CD4-positive, alpha-beta T cell treated with Interleukin-15 for 4 hours (primary cell): ENCODE measurements around the gene AKT3.

Source experiments
- DNase-seq: peaks from one replicate; pipeline ENCODE4 v3.0.0-alpha.2; 2020; ENCODE audit warnings: low spot score

The AKT3 gene

DNA sequence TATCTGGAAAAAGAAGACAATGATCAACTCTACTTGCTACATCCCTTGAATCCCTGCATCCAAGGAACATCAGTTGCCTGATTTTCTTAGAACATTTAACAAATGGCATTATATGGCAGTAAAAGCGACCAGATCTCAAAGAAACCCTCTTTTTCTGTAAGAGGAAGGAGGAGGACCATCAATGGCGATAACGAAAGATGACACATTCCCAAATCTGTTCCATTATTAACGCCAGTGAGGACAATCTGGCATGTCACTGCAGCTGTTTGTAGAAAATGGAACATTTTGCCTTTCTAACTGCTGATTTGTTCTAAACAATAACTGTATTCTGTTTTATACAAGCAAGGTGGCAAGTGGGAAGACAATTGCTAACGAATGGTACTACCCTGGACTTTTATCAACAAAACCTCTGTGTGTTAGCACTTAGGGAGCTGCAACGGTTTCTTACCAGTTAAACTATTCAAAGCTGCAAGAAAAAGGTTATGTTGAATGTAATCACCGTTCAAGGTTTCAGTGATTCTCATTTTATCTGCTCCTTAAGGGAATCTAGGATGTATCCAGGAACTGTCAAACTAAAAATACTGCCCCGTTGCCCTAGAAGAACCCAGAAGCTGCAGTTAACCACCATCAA is 342.3 kb downstream of the AKT3 start:
- no peak for DNase-seq

DNA sequence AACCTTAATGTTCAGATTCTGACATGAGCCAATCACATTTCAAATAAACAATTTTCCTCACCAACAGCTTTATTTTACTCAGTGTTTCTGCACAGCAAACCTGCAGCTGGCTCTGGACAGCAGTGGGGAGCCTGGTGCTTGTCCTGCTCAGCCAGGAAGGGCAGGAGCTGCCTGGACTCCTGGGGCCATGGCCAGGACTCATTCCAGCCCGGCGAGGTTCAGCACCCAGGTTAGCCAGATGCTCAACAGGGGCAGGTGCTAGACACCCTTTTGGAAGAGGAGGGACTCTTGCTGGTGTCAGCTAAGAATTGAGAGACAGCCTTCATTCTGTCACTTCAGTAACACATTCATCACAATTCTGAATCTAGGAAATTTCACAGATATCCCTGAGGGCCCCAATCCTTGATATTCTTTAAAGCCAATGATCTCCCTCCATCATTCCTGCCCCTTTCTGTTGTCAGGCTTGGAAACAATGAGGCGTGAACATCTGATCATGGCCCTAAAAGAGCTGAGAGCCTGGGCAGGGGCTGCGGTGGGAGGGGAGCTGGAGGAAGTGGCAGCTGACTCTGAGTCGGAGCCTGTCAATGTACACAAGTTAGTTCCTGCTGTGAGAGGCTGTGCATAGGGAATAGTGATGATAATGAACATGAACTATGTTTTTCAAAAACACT is 342.9 kb downstream of the AKT3 start:
- no peak for DNase-seq

DNA sequence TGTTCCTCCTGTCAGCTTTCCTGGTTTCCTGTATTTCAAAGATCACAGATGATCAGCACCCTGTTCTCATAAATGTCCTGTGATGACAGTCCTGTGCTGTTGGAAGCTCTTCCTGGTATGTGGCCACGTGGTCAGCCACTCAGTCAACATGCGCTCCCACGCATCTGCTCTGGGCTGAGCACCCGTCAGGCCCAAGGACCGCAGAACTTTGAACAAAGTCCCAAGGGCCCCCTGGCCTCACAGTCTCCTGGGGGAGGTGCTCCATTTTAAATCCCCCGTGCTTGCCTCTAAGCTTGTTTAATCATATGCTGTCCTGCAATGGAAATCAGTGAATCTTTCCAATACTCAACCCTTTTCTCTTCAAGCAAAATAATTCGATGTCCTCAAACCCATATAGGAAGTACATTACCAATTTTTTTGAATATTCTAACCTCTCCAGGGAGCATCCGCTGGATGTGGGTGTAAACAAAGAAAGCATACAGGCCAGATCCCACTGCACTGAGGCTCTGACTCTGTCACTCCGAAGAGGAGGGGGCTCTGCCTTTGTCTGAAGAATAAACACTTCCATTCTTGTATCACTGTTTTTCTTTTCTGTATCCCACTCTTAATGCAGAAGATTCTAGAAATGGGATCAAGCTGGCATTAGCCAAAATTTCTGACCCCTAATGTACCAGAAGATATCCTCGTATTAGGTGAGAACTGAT is 343.9 kb downstream of the AKT3 start:
- DNase-seq = no peak

DNA sequence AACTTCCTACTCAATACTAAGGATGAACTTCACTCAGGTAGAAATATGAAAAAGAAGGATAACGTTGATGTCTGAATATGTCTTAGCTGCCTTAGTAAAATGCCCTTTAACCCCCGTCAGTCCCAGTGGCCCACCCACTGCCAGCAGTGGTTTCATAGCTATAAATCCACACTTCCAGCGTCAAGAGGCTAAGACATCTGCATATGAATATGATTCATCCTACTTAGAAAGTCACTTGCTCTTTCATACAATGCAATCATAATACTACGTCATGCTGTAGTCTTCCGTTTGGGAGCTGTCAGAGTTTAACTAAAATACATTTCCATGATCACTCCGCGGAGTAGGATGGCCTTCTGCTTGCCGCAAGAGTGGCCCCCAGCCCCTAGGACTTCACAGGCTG is 346.9 kb downstream of the AKT3 start:
- no peak for DNase-seq

DNA sequence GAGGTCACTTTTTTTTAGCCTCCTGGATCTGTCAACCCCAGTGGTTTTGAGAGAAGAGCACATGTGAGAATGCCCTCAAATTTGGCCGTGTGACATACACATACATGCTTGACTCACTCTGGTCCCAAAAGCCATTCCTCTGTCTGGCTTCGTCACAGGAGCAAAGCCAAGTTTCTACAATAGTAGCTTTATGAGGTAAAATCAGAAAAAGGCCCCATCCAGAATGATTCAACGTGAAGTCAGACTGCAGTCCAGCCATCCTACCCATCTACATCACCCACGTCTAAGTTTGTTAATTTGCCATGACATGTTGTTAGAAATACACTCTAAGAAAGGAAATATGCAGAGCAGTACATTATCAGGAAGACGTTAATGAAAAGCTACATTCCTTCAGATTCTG is 349.0 kb downstream of the AKT3 start:
- DNase-seq = no peak

DNA sequence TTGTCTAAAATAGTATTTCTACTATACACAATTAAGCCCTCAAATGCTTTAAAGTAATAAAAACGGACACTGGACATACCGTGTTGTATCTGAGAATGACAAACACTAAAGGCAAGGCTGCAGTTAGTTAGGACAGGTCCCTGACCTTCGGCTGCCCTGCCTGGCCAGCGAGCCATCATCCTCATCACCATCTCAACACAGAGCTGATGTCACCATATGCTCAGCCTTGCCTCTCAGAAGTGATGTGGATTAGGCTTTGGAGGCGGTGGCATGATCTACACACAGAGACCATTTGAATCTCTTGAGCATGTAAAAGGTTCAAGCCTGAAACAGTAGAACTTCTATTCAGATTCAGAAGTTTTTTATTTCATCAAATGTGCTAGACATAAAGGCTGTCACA is 349.5 kb downstream of the AKT3 start:
- DNase-seq = no peak

DNA sequence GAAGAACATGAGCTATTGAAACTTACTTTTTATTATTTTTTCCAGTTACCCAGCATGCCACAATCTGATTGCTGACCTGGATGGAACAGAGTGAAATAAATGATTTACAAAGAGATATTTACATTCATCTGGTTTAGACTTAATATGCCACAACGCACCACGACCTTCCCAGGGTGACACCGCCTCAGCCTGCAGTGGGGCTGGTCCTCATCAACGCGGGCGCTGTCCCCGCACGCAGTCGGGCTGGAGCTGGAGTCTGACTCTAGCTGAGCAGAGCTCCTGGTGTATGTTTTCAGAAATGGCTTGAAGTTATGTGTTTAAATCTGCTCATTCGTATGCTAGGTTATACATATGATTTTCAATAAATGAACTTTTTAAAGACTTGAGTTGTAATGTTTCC is 350.3 kb downstream of the AKT3 start:
- DNase-seq = no peak

DNA sequence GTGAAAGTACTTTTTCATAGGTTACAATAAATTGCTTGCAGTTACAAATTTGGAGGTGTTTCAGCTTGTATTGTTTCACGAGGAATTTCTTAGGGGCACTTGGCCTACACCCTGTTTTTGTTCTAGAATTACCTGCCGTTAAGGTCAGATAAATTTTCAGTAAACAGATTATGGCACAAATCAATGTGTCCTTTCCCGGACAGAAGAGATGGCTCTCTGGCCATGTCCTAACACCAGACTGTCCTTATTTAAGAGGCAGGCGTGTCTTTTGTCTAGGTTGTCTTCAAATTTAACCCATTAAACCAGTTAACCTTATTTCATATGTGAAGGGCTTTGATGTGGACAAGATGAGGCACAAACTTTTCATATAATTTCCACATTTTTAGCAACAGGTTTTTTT is 350.8 kb downstream of the AKT3 start:
- no peak for DNase-seq

DNA sequence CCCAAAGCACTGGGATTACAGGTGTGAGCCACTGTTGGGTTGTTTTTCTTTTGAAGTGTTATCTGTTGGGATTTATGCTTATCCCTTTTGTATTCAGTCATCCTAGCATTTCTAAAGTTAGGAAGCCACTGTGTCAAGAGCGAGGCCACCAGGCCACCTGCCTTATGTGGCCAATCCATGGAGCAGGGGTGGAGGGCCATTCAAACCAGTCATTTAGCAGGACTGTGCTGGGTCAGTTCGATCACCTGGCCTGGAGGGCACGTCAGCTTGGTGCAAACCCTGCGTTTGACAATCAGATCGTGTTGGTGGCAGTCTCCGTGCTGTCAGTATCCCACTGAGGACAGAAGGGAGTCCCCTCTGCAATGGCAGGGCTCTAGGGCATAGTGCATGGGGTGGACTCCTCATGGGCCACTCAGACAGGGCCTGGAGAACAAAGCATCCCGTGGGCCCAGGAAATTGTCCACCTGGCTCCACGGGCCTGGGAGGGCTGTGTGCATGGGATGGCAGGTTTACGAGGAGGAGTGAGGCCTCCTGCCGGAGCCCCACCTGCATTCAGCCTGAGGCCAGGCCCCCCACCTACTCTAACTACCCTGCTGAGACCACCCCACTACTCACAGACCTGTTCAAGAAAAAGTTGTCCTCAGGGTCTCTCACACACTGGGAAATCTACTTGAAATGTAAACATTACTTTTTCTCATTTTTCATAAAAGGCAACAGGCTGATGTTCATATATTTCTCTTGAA is 351.9 kb downstream of the AKT3 start:
- no peak for DNase-seq

DNA sequence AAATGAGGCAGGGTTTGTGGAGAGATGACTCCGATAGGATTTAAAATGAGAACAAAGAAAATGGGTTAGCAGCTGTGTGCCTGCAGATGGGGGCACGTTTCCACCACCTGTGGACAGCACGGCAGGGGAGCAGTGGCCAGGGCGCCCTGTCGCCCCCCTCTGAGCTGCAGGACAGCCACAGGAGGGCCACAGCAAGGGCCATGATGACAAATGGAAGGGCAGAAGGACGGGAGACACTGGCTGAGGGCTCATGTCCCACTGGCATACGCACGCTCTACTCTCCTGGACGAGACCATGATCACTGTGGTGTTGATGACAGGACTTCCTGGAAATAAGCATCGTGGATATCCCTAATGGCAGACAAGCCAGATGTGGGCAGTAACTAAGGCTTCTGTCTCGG is 353.2 kb downstream of the AKT3 start:
- DNase-seq = no peak

DNA sequence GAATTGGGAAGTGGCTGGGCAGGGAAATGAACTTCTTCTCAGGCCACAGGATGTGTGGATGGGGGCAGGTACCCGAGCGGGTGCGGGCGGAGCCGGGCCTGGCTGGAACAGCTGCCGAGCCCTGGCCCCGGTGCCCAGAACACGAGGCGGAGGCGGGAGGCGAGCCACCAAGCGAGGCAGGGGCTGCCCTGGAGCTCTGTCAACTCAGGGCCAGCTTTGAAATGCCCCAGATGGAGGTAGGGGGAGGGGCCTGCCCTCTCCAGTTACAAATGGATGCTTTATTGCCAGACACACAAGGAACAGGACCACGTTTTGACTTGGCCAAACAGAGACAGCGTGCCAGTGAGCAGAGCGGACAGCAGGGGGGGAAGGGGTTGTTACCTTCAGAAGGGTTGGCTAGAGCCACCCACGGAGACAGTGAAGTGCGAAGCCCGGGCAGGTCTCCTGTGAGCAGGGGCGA is 353.8 kb downstream of the AKT3 start:
- no peak for DNase-seq

DNA sequence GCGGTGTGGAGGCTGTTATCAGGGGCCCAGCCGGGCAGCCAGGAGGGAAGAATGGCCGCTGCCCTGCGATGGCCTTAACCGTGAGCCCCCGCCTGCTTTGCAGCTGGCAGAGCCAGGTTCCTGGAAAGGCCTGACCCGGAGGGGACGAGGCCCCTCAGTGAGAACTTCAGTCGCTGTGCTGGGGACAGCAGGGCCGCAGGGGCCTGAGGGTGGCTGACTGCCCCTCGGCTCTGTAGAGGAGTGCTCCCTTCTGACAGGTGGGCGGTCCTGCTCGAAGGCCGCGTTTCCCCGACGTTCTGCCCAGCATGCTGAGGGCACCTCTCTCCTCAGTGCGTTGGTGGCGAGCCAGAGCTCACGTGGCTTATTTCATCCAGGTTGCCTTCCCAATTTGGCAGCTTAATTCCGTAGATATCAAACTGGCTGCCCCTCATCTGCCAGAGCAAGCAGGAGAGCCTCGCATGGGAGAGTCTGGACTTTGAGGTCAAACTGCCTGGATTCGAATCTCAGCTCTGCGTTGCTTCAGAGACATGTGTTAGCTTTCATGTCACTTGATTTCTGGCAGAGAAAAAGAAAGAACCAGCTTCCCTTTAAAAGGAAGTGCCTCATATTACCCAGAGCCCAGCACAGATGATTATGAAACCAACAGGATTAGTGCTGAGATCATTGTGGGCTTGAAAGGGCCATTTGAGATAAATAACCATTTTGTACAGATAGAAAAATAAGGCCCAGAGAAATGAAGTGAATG is 354.4 kb downstream of the AKT3 start:
- no peak for DNase-seq

DNA sequence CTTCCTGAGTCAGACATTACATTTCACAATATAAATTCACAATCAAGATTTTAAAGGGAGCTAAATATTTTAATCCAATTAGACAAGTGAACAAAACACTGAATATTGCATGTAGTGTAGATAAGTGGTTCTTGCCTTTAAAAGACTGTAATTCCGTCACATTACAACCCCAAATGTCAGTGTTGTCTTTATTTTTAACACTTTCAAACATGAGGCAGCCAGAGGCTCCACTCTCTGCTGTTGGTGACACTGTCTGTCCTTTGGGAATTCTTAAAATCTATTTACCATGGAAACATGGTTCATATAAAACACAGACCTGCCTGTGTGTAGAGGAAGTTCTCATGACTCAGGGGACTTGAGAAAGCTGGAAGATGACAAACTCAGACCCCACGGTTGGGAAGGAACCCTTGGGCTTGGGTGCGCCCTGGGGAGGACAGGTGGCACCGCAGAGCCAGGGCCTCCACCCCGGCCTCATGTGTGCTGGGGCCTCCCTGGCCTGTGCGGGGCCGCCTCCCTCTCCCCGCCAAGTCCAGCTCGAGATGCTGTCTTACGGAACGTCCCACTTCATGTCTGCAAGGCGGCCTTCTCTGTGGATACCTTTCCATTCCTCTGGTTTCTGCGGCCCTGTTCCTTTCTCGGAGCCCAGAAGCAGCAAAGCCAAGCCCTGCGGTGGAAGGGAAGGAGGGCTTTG is 355.2 kb downstream of the AKT3 start:
- no peak for DNase-seq

DNA sequence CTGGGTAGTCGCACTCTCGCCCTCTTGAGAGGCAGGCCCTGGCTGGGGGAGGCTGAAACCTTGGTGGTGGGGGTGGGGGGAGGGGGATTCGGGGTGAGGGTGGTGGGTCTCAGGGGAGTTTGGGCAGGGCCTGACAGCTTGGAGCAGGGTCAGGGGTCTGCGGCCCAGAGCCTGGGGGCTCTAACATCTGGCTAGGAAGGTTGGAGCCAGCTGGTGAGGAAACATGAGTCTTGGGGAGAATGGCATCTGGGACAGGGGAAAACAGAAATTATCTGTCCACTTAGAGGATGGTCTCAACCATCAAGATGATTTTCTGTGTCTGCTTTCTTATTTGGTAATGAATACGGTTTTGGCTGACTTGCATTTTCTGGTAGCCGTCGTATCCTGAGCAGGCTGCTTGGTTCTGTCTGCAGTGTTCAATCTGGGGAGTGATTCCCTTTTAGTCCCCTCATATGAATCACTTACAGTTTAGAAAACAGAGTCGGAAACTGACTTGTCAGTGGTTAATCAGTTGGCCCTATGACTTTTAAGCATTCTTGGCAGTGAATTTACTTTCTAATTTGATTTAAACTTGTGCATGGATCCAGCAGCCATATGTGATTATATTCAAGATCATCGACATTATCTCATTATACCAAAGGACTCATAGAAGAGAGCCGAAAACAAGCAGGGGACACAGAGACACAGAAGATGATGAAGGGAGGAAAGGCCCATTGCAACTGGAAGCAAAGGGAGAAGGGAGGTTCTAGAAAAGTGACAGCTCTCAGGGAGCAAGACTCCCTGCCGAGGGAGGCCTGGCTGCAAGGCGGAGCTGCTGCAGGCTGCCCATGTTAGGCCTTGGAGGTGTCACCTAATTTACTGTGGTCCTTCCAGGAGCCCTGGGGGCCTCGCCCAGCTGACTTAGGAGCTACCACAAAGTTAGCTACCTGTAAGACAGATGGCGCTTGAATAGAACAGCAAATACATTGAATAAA is 356.6 kb downstream of the AKT3 start:
- no peak for DNase-seq

DNA sequence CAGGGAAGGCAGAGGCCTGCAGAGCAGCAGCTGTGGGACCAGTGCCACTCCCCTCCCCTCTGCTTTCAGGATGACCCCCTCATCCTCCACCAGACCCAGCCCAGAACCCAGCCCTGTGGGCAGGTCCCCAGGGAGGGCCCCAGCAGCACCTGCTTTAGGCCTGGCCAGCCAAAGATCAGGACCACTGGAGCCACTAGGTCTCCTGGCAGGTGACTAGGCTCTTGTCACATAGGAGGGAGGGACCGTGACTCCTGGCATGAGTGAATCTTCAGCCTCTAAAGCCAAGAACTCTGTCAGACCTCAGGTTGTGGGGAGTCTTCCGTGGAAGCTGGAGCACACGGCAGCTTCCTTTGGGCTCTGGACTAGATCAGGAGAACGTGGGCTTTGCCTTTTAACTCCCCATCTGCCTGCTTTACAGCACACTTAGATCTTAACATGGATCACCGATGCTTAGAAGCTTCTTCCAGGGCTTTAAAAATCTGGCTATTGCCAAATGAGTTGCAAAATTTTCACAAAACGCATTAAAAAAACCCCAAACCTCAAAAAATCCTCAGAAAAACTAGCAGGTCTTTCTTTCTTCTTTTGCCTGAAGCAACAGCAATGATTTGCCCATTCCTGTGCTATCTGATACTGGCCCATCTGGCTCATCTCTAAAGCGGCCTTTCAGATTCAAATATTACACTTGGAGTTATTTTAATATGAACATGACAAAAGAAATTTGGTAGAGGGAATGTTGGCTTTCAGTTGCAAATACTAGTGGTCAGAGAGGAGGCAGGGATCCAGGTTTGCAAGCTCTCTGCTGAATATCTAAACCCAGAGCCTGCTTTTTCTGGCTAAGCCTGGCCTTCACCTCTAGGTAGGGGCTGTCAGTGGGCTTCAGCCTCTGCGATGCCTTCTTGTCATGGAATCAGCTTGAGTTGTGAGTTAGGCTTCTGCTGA is 359.0 kb downstream of the AKT3 start:
- DNase-seq = no peak

DNA sequence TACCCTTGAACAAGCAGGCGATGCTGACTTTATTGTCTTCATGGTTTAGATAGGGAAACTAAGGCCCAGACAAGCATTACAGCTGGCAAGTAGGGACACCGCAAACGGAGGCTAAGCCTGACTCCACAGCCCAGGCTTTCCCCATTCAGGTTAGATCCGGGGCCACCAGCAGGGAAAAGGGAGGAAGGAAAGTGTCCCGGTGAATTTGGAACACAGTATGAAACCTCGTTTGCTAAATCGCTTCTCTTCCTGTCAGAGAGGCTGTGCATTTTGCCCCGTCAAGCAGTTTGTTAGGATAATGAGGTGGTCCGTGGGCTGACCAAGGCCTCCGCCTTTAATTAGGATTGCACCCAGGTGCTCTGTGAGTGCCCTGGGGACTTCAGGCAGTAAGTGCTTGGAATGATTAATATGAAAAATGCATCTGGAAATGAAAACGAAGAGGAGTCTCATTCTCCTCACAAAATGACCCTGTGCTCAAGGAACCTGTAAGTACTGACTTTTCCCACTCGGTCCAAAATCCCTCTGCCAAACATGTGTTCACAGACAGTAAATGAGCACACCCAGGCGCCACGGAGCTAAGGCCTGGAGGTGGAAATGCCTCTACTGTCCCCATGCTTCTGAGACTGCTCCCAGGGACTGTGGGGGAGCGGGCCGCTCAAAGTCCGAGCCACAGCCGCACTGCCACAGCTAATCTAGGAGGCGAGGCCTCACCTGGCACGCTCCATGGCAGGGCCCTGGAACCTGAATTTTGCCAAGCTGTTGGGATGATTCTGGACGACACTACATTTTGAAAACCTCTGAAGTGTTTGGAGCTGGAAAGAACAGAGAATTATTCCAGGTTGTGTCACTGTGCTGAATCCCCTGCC is 360.1 kb downstream of the AKT3 start:
- DNase-seq = no peak

DNA sequence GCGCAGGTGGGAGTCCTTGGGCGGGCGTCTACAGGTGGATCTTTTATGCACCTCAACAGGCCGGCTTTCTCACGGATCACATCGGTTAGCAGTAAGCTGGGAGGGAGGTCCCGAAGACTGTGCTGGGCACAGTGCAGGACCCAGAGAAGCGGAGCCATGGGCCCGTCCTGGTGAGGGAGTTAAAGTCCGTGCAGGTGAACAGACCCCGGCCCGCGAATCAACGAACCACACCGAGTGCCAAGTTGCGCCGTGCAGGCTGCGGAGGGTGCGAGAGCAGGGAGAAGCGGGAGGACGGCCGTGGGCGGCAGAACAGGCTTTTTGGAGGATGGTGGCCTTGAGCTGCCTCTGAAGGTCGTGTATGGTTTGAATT is 360.9 kb downstream of the AKT3 start:
- no peak for DNase-seq
